ENCODE measurements around the gene ABCB11.

- no peak for TF ChIP-seq EZH2 (IDR thresholded peaks at IDR 0.05; ENCODE audit: borderline replicate concordance, insufficient read depth, low read length, poor library complexity, severe bottlenecking)
- TF ChIP-seq CTCF (IDR thresholded peaks at IDR 0.05; ENCODE audit: poor library complexity, severe bottlenecking), result no peak
- no peak for TF ChIP-seq POLR2AphosphoS5 (IDR thresholded peaks at IDR 0.05)
- no peak for TF ChIP-seq EP300 (conservative IDR thresholded peaks at IDR 0.05; ENCODE audit: poor library complexity, severe bottlenecking)
Observed at GRCh38 chr2:168988755-168989154, 42.4 kb downstream of the ABCB11 start.

Data from neural cell (in vitro differentiated cells).